Smooth muscle cell (in vitro differentiated cells): ENCODE data around the gene CUX1. TPM values are rescaled to one million over a fixed set of nuclear protein-coding genes. Genes with fewer than 3 reads are reported as not detected.
A peak's percentile ranks its signal among the peaks of the same experiment; 100 is the strongest.

Experiments used
- DNase-seq: peaks from one replicate; lab custom pipeline; 2025; ENCODE audit not compliant: unreplicated experiment; lab: John Stamatoyannopoulos, UW
- H2AFZ ChIP-seq: fragments of 200-600 bp; sonication (generic); 2 replicates; pipeline ENCODE4 v1.6.0; 2016; ENCODE audit warnings: antibody characterized with exemption, low read depth, mild to moderate bottlenecking
- H3F3A ChIP-seq: fragments of 200-600 bp; sonication (generic); 2 replicates; pipeline ENCODE4 v1.6.0; 2017; ENCODE audit warnings: antibody characterized with exemption, low read depth
- H3K27ac ChIP-seq: fragments of 200-600 bp; sonication (generic); 2 replicates; pipeline ENCODE4 v1.5.1; 2016; ENCODE audit warnings: low read depth, mild to moderate bottlenecking
- H3K27me3 ChIP-seq: fragments of 200-600 bp; sonication (generic); 2 replicates; pipeline ENCODE4 v1.6.1; 2016; ENCODE audit warnings: low read depth, mild to moderate bottlenecking
- H3K36me3 ChIP-seq: fragments of 200-600 bp; sonication (generic); 2 replicates; pipeline ENCODE4 v1.5.1; 2016; ENCODE audit warnings: low read depth
- H3K4me1 ChIP-seq: fragments of 200-600 bp; sonication (generic); 2 replicates; pipeline ENCODE4 v1.5.1; 2016; ENCODE audit warnings: low read depth
- H3K4me2 ChIP-seq: fragments of 200-600 bp; sonication (generic); 2 replicates; pipeline ENCODE4 v1.6.0; 2016; ENCODE audit warnings: mild to moderate bottlenecking
- H3K4me3 ChIP-seq: fragments of 200-600 bp; sonication (generic); 2 replicates; pipeline ENCODE4 v1.5.1; 2016; ENCODE audit warnings: mild to moderate bottlenecking
- H3K79me2 ChIP-seq: fragments of 200-600 bp; sonication (generic); 2 replicates; pipeline ENCODE4 v1.6.0; 2016; ENCODE audit warnings: low read depth, mild to moderate bottlenecking
- H3K9ac ChIP-seq: fragments of 200-600 bp; sonication (generic); 2 replicates; pipeline ENCODE4 v1.6.0; 2016; ENCODE audit warnings: low read depth
- H3K9me3 ChIP-seq: fragments of 200-600 bp; sonication (generic); replicated peaks from 2 replicates; pipeline ENCODE4 v1.5.1; 2016; ENCODE audit warnings: low read depth
- H4K20me1 ChIP-seq: fragments of 200-600 bp; sonication (generic); 2 replicates; pipeline ENCODE4 v1.6.0; 2016; ENCODE audit warnings: low read depth
- CTCF ChIP-seq: fragments of 200-600 bp; sonication (generic); IDR thresholded peaks from 2 replicates; pipeline ENCODE4 v1.5.1; 2017; ENCODE audit warnings: borderline replicate concordance, mild to moderate bottlenecking, antibody characterized with exemption; ENCODE audit not compliant: insufficient read depth, poor library complexity, severe bottlenecking
- WGBS: methylation state at CpG from one replicate; pipeline ENCODE4 v1.1.7; 2016; ENCODE audit warnings: low lambda C conversion rate; 5-methylcytosine and 5-hydroxymethylcytosine counted together
- polyA plus RNA-seq: library from polyadenylated mRNA; unstranded; fragments of >200 nt; fragmentation: Nextera tagmentation; extraction: Ambion mirVana; gene quantifications from 2 replicates; pipeline ENCODE4 v1.2.1, GENCODE V29; 2016
- total RNA-seq: library from RNA; depleted of rRNA; stranded (reverse); fragments of >200 nt; gene quantifications from 2 replicates; pipeline ENCODE4 v1.2.3, GENCODE V29; 2014

CUX1 gene
- total and polyA plus RNA-seq, 2 experiments from 2014 or later: 56.3 to 78.4 TPM

GRCh38 chr7:101948650-101949049 lies 131.2 kb downstream of the CUX1 start:
- 93% methylated on average over 4 of the region's 4 CpGs for WGBS
- peaks cover 83% of the 10 kb centered on the region for H3K79me2 ChIP-seq

GRCh38 chr7:101950450-101951119 lies 133.2 kb downstream of the CUX1 start:
- DNase-seq: no peak
- Histone ChIP-seq H3K4me3 (no peak overlapping the region), H3K9ac (no peak overlapping the region), H3K4me2 (peak overlapping the region; percentile 40), H3K79me2 (peaks cover 79% of the 10 kb centered on the region), H2AFZ (no peak overlapping the region), H3K9me3 (no peaks in the 10 kb centered on the region), H3K36me3 (no peaks in the 10 kb centered on the region), H3K27me3 (no peaks in the 10 kb centered on the region), H3F3A (peaks cover 35% of the 10 kb centered on the region), H3K4me1 (peaks cover 25% of the 10 kb centered on the region), H4K20me1 (peaks cover 40% of the 10 kb centered on the region), H3K27ac (peak overlapping the region; percentile 99)
- TF ChIP-seq CTCF: peak; percentile 21
- WGBS: 56% methylated on average over 4 of the region's 4 CpGs

More at GRCh38 chr7:101948650-101949049, 131.2 kb downstream of the CUX1 start:
- H3K9me3 ChIP-seq: no peaks in the 10 kb centered on the region
- H3K4me3 ChIP-seq: no peak overlapping the region
- no peak overlapping the region for H3K4me2 ChIP-seq
- H2AFZ ChIP-seq: no peak overlapping the region
- H3K4me1 ChIP-seq: peaks cover 22% of the 10 kb centered on the region
- no peak for TF ChIP-seq CTCF
- H3K36me3 ChIP-seq: no peaks in the 10 kb centered on the region
- peak overlapping the region; percentile 41 for H3K27ac ChIP-seq
- H3K9ac ChIP-seq: no peak overlapping the region
- H3F3A ChIP-seq: peaks cover 23% of the 10 kb centered on the region
- no peaks in the 10 kb centered on the region for H3K27me3 ChIP-seq
- no peak for DNase-seq
- H4K20me1 ChIP-seq: peaks cover 49% of the 10 kb centered on the region

GRCh38 chr7:101951757-101952156 lies 134.3 kb downstream of the CUX1 start:
- Histone ChIP-seq H3F3A (peaks cover 35% of the 10 kb centered on the region), H3K36me3 (no peaks in the 10 kb centered on the region), H2AFZ (no peak overlapping the region), H3K79me2 (peaks cover 78% of the 10 kb centered on the region), H3K9ac (no peak overlapping the region), H4K20me1 (peaks cover 34% of the 10 kb centered on the region), H3K9me3 (no peaks in the 10 kb centered on the region), H3K27me3 (no peaks in the 10 kb centered on the region), H3K27ac (peak overlapping the region; percentile 99), H3K4me3 (no peak overlapping the region), H3K4me1 (peaks cover 26% of the 10 kb centered on the region), H3K4me2 (no peak overlapping the region)
- DNase-seq: no peak
- no peak for TF ChIP-seq CTCF
- 94% methylated on average over 6 of the region's 6 CpGs for WGBS
